Erythroblast (primary cell): ENCODE measurements around the gene MED12L.

Experiments
- DNase-seq, 2 experiments: peaks; one replicate each; lab custom pipeline; 2025; lab: John Stamatoyannopoulos, UW
- GATA1 ChIP-seq: IDR thresholded peaks from 2 replicates; pipeline ENCODE4 v1.6.1; 2011; ENCODE audit warnings: low read depth, mild to moderate bottlenecking, control low read depth, low read length, moderate library complexity
- POLR2A ChIP-seq: IDR thresholded peaks from 2 replicates; pipeline ENCODE4 v1.6.1; 2011; ENCODE audit warnings: mild to moderate bottlenecking, low read length

MED12L gene

GRCh38 chr3:151197228-151197627 lies 111.8 kb downstream of the MED12L start:
- no peak for DNase-seq
- TF ChIP-seq GATA1 (no peak), POLR2A (no peak)

- DNase-seq: no peak
- TF ChIP-seq POLR2A (no peak), GATA1 (no peak)
These were observed 112.7 kb downstream of the MED12L start for GRCh38 chr3:151197981-151198767.

DNA sequence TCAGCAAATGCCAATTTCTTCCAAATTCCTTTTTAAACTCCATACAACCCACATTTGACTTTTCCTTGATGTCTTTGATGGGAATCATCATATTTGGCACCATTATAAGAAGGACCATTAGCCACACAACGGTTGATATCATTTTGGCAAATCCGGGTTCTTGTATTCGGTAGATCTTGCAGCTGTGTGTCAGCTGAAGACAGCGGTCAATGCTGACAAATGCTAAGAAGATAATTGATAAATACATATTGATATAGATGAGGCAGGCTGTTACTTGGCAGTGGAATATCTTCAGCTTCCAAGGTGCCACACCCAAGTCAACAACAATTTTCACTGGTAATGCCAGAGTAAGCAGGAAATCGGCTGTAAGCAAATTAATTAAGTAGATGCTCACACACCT lies 113.4 kb downstream of the MED12L start:
- no peak for DNase-seq
- TF ChIP-seq GATA1 (no peak), POLR2A (no peak)

- DNase-seq: no peak
- TF ChIP-seq POLR2A (no peak), GATA1 (no peak)
These were observed 114.3 kb downstream of the MED12L start for GRCh38 chr3:151199554-151200438.

DNA sequence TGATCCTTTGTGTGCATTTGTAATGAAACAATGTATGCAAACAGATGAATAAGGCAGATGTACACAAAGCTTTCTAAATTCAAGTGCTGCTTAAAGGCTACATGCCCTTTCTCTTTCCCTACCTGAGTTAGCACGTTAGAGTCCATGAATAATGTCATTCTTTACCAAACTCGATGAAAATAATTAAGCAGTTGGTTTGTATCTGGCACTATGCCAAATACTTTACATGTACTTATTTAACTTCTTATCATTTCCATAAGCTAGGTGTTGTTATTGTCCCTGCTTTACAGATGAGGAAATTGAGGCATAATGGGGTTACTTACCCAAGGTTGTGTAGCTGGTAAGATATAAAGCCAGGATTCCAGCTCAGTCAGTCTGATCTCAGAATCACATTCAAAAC lies 115.1 kb downstream of the MED12L start:
- peak in 1 of 2 experiments; percentile 6 for DNase-seq

DNA sequence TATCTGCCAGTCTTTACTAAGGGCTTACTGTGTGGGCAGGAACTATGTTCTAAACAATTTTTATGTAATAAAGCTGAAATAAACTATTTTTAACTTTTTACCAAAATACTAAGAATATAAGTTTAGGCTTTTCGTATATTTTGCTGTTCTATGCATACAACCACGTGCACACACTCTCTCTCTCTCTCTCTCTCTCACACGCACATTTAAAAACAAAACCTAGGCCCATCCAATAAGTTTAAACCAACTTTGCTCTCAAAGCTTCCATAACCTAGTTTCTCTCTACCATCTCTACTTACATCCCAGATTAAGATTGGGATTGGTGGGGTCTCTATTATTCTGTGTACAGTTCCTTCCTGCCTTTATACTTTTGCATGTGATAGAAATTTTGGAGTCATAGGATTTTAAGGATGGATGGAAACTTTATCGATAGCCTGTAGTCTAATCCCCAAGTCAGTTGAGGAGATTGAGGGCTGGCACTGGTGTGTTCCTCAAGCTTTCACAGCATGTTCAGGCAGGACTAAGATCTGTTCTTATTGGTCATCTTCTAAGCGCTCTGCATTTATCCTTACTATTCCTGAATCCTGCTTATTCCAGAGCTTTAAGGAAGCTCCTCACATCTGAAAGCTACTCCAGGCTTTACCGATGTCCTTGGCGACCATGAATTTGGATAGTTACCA lies 115.7 kb downstream of the MED12L start:
- no peak for DNase-seq
- TF ChIP-seq POLR2A: no peak
- no peak for TF ChIP-seq GATA1

More for the DNA sequence above, 115.1 kb downstream of the MED12L start:
- TF ChIP-seq POLR2A: no peak
- no peak for TF ChIP-seq GATA1

GRCh38 chr3:151203051-151203420 lies 117.6 kb downstream of the MED12L start, which contains the start of gene GPR171:
TSS of gene GPR171 (minus strand) at chr3:151203216. CDS start at chr3:151199386, 3,830 bp downstream.
- no peak for DNase-seq
- TF ChIP-seq POLR2A: no peak
- TF ChIP-seq GATA1: no peak

DNA sequence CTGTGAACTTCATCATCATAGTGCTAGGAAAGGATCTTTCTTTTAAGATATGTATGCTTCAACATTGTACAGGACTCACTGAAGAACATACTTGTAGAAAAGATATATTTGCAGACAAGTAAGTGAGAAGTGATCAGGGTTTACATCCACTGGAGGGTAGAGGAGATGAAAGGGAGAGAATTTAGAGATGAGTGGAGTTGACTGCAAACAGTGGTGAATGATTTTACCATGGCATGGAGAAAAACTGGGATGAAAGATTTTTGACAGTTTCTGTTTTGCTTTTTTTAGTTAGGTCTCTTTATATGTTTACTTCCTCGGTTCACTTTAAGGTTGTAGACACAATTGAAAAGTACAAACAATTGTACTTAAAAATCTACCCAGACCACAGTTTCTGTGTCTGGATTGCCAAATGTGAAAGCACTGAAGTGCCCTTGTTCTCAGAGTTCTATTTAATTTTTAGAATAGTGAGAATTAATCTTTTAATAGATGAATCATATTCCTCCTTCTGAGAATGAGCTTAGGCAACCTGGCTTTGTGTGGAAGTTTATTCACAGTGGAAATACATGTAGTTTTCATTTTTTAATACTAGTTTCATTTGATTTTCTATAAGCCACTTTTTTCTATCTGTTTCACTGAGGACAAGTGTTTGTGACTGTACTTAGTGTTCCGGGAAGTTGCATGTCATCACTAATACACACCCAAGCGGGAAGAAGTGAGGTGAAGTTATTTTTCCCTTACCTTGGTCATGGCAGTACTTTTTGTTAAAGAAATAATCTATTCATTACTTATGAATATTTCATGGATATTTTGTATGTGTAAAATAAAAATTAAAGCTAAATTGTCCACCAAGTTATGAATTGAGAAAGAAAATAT lies 119.3 kb downstream of the MED12L start:
- DNase-seq: no peak

DNA sequence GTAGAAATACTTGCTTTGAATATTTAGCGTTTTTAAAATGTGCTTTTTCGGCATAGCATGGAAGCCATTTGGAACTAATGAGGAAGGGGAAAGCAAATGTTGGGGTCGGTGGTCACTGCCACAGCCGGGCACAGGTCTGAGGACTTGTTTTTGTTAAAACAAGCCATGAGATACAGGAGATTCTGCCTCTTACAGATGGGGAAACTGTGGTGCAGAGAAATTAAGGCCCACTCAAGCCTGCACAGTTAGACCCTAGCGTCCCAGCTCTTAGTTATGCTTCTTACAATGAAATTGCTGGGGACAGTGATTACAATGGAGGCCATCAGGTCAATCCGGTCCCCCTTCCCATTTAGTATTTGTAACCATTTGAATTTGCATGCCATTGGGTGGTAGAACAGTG lies 120.0 kb downstream of the MED12L start:
- no peak for TF ChIP-seq GATA1
- TF ChIP-seq POLR2A: no peak
- DNase-seq: no peak

More for the DNA sequence above, 119.3 kb downstream of the MED12L start:
- TF ChIP-seq GATA1 (no peak), POLR2A (no peak)

DNA sequence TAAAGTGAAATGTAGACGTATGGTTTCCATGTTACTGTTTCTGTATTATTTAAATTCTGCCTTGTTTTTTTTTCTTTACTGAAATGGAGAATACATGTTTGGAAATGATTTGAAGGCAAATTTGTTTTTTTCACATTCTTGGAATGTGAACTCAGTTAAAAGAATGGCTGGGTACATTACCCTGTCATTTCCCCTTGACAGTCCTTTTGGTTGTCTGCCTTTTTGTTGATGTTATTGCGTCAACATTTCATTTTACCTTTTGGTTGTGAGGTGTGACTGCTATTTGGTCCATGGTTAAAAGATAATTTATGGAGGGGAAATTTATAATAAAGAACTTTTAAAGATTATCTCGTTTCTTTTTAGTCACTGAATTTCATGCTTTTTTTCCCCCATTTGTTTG lies 120.7 kb downstream of the MED12L start:
- TF ChIP-seq GATA1 (no peak), POLR2A (no peak)
- DNase-seq: no peak

DNA sequence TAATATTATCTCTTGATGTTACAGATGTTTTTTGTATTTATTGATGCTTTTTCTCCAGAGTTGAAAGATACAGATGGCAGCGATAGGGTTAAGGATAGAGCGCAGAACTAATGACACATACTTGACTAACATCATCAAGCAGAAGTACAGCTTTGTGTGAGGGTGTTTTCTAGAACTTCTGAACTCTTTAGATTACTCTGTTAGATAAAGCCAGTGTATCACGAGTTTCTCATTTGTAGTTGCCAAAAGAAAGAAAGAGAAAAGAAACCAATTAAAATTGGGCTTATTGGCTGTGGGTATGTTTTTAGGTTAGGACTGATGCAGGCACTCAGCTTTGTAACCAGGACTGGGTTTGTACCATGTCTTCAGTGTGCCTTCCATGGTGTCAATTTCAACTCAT lies 124.2 kb downstream of the MED12L start:
- DNase-seq: no peak
- TF ChIP-seq GATA1: no peak
- TF ChIP-seq POLR2A: no peak

DNA sequence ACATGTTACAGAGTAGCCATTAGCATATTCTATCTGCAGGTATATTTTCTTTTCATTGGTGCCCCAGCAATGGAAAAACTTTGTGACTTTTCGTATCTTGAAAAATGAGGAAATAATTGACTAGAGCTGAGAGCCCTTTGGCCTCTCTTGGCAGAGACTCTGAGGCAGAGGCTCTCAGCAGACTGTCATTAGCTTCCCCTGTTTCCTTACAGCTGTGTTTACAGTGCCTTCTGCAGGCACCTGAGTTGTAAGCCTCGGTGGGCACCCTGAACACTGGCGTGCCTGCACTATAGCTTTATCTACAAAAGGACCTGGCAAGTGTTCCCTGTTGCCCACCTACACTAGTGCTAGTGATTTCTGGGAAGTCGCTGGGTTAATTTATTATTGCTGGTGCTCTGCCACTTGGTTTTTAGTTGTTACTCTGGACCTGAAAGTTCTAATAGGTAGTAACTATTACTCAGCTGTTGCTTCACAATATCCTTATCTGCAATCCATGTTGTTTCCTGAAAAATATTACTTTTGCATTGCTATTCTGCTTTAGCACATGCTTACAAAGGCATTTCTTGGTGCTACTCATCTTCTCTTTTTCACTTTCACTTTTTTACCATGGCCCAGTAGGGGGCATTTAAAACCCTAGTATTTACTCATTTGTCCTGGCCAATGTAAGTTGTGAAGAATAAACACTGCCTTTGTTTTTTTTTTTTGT lies 125.4 kb downstream of the MED12L start:
- TF ChIP-seq POLR2A (no peak), GATA1 (no peak)
- peak in 1 of 2 experiments; percentile 5 for DNase-seq
